PC-3 (cell line): ENCODE data around the gene CPEB3. TPM values are rescaled to one million over a fixed set of nuclear protein-coding genes. Genes with fewer than 3 reads are reported as not detected.

Experiments used
- ATAC-seq: fragments of 200-7000 bp; cut with Tn5 transposase; 2 replicates; pipeline ENCODE4 v1.9.1; 2020; ENCODE audit warnings: mild to moderate bottlenecking, moderate library complexity
- BruUV-seq: library from RNA; stranded (reverse); fragments of 400-500 nt; replicated peaks from 2 replicates; lab custom pipeline; 2021; lab: Mats Ljungman, UMichigan
- CTCF ChIA-PET: fragments of 300-600 bp; sonication (Branson Sonifier 250); formaldehyde crosslinking; loops from one replicate; lab custom pipeline; 2022; ENCODE audit warnings: antibody characterized with exemption; lab: Charles Lee
- POLR2A ChIA-PET: fragments of 300-600 bp; sonication (Branson Sonifier 250); formaldehyde crosslinking; loops from one replicate; lab custom pipeline; 2022; ENCODE audit warnings: antibody characterized with exemption; ENCODE audit not compliant: unreplicated experiment; lab: Charles Lee
- DNase-seq: peaks from one replicate; pipeline ENCODE4 v3.0.0-alpha.2; 2015
- H2AFZ ChIP-seq: fragments of 300-600 bp; sonication (generic); 2 replicates; pipeline ENCODE4 v1.6.0; 2016; ENCODE audit warnings: antibody characterized with exemption, low read length
- H3F3A ChIP-seq: fragments of 300-600 bp; sonication (generic); one replicate; pipeline ENCODE4 v1.6.0; 2017; ENCODE audit warnings: antibody characterized with exemption, low read length, control low read depth, mild to moderate bottlenecking; ENCODE audit not compliant: unreplicated experiment
- H3K27ac ChIP-seq: fragments of 300-600 bp; sonication (generic); 2 replicates; pipeline ENCODE4 v1.5.1; 2016; ENCODE audit warnings: mild to moderate bottlenecking, low read length
- H3K27me3 ChIP-seq: fragments of 300-600 bp; sonication (generic); 2 replicates; pipeline ENCODE4 v1.6.1; 2016; ENCODE audit warnings: low read length, mixed read lengths
- H3K36me3 ChIP-seq: fragments of 300-600 bp; sonication (generic); 2 replicates; pipeline ENCODE4 v1.6.1; 2016; ENCODE audit warnings: low read depth, mixed run types, low read length, mixed read lengths
- H3K4me1 ChIP-seq: fragments of 300-600 bp; sonication (generic); 2 replicates; pipeline ENCODE4 v1.5.1; 2016; ENCODE audit warnings: low read length; ENCODE audit not compliant: insufficient read depth
- H3K4me2 ChIP-seq: fragments of 300-600 bp; sonication (generic); 2 replicates; pipeline ENCODE4 v1.6.0; 2016; ENCODE audit warnings: low read length
- H3K4me3 ChIP-seq: fragments of 300-600 bp; sonication (generic); 2 replicates; pipeline ENCODE4 v1.5.1; 2016; ENCODE audit warnings: mild to moderate bottlenecking, low read length, mixed read lengths
- H3K79me2 ChIP-seq: fragments of 300-600 bp; sonication (generic); 2 replicates; pipeline ENCODE4 v1.6.1; 2017; ENCODE audit warnings: low read length, mixed read lengths
- H3K9ac ChIP-seq: fragments of 300-600 bp; sonication (generic); 2 replicates; pipeline ENCODE4 v1.6.0; 2016; ENCODE audit warnings: mild to moderate bottlenecking, low read length
- H3K9me2 ChIP-seq: fragments of 300-600 bp; sonication (generic); replicated peaks from 2 replicates; pipeline ENCODE4 v1.6.1; 2016; ENCODE audit warnings: mixed run types, low read length, mixed read lengths
- H3K9me3 ChIP-seq: fragments of 300-600 bp; sonication (generic); 2 replicates; pipeline ENCODE4 v1.6.1; 2016; ENCODE audit warnings: low read length, mixed read lengths
- H4K20me1 ChIP-seq: fragments of 300-600 bp; sonication (generic); 2 replicates; pipeline ENCODE4 v1.6.1; 2016; ENCODE audit warnings: low read length, mixed read lengths
- EZH2 ChIP-seq: fragments of 300-600 bp; sonication (generic); IDR thresholded peaks from one replicate; pipeline ENCODE4 v1.6.1; 2017; ENCODE audit warnings: antibody characterized with exemption, mild to moderate bottlenecking, low read length; ENCODE audit not compliant: unreplicated experiment
- EZH2phosphoT487 ChIP-seq: fragments of 300-600 bp; sonication (generic); IDR thresholded peaks from 2 replicates; pipeline ENCODE4 v1.6.1; 2018; ENCODE audit warnings: mild to moderate bottlenecking, antibody characterized with exemption, low read length, borderline replicate concordance
- intact Hi-C: fragments of 100-400 bp; cut with micrococcal nuclease; formaldehyde crosslinking; loops from 2 replicates; pipeline ENCODE4 v1.9.0; 2023
- total RNA-seq: library from RNA; depleted of rRNA; stranded (reverse); fragments of >200 nt; gene quantifications from 2 replicates; pipeline ENCODE4 v1.2.3, GENCODE V29; 2014
- TF ChIP-seq, protein P1 (sequence below): fragments of 300-600 bp; sonication (generic); conservative IDR thresholded peaks from 2 replicates; pipeline ENCODE4 v1.5.1; 2017; ENCODE audit warnings: antibody characterized with exemption, low read depth, mild to moderate bottlenecking, low read length

CPEB3 gene
- total RNA-seq, 1 experiment from 2014 or later: 0.80 TPM

DNA sequence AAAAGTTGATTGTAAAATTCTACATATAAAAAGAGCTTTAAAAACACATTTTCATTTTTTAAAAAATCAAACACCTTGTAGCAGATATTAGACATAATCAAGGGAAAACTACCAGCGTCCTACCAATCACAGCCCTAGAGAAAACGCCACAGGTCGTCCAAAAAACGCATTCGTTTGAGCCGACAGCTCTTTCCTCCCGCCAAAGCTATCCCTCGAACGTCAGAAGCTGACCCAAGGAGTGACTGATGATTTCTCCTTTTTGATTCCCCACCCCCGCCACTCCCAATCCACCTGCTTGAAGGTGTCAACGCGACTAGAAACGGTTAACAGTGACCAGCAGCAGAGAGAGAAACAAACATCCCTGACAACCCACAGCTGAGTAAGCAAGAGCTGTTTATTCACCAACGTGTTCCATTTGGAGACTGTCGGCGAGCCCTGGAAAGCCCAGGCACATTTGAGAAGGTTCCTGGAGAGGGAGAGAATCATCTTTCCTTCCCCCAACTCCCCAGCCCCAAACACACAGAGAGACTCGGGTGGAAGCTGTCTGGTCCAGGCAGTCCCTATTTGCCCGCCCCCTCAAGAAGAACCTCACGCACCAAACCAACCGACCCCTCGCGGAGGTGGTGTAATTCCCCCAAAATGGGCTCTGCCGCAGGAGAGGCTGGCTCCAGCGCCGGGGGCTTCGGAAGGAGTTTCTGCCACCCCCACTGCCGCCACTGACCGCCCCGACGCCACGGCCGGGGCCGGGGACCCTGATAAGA, 622 bp downstream of the CPEB3 start:
- DNase-seq (peak; percentile 44), ATAC-seq (peak; percentile 33)
- H3K36me3 ChIP-seq: peaks cover 8% of the 10 kb centered on the region; the same call in 1 of the 2 replicates
- H3K27ac ChIP-seq: peak overlapping the region; percentile 42
- peak overlapping the region; percentile 65 for H3K9ac ChIP-seq
- intact Hi-C loops: loop anchor here (1.0 to 5.0 kb wide), 6 partner anchors 47 to 302 kb away; partner anchors contain the start of gene KIF11
- H3K27me3 ChIP-seq: no peaks in the 10 kb centered on the region
- peaks cover 39% of the 10 kb centered on the region for H3K79me2 ChIP-seq
- H4K20me1 ChIP-seq: peaks cover 5% of the 10 kb centered on the region
- ChIA-PET CTCF (interaction anchor here (0.5 to 3.5 kb wide), 6 partner anchors 27 to 202 kb away, joined by 3 to 20 read pairs (median 6); no protein-coding TSS in a partner anchor), POLR2A (interaction anchor here (0.6 to 1.2 kb wide), 4 partner anchors 22 to 79 kb away, joined by 3 to 7 read pairs (median 4); no protein-coding TSS in a partner anchor)
- TF ChIP-seq, protein P1, sequence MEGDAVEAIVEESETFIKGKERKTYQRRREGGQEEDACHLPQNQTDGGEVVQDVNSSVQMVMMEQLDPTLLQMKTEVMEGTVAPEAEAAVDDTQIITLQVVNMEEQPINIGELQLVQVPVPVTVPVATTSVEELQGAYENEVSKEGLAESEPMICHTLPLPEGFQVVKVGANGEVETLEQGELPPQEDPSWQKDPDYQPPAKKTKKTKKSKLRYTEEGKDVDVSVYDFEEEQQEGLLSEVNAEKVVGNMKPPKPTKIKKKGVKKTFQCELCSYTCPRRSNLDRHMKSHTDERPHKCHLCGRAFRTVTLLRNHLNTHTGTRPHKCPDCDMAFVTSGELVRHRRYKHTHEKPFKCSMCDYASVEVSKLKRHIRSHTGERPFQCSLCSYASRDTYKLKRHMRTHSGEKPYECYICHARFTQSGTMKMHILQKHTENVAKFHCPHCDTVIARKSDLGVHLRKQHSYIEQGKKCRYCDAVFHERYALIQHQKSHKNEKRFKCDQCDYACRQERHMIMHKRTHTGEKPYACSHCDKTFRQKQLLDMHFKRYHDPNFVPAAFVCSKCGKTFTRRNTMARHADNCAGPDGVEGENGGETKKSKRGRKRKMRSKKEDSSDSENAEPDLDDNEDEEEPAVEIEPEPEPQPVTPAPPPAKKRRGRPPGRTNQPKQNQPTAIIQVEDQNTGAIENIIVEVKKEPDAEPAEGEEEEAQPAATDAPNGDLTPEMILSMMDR: no peak
- TF ChIP-seq EZH2 (no peak), EZH2phosphoT487 (no peak)
- no peaks in the 10 kb centered on the region for H3F3A ChIP-seq
- BruUV-seq: TSS peak; percentile 49
- H3K9me3 ChIP-seq: no peaks in the 10 kb centered on the region
- H3K4me1 ChIP-seq: 0 out of 2 replicates have a peak, but pooled peaks cover 6% of the 10 kb centered on the region
- peak overlapping the region; percentile 93 for H2AFZ ChIP-seq
- peak overlapping the region; percentile 85 for H3K4me2 ChIP-seq
- no peaks in the 10 kb centered on the region for H3K9me2 ChIP-seq
- peak overlapping the region; percentile 85 for H3K4me3 ChIP-seq

DNA sequence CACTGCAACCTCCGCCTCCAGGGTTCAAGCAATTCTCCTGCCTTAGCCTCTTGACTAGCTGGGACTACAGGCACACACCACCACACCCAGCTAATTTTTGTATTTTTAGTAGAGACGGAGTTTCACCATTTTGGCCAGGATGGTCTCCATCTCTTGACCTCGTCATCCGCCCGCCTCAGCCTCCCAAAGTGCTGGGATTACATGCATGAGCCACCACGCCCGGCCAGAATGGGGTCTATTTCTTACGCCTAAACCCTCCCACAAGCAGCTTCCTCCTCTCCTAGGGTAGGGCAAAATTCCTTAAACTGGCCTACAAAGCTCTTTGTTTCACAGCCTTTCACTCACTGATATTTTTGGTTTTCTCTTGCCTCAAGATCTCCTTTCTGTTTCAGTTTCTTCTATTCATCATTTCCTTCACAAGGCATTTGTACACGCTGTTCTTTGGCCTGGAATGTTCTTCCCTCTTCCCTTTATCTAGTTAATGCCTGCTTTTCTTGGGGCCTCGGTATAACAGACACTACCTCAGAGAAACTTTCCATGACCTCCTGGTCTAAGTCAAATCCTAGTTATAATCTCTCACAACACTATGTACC, 6.7 kb downstream of the CPEB3 start:
- Histone ChIP-seq H3K36me3 (no peaks in the 10 kb centered on the region), H3K27ac (no peak overlapping the region), H2AFZ (no peak overlapping the region), H4K20me1 (no peaks in the 10 kb centered on the region), H3K9ac (no peak overlapping the region), H3K4me2 (no peak overlapping the region), H3K4me1 (no peaks in the 10 kb centered on the region), H3K79me2 (no peaks in the 10 kb centered on the region), H3K27me3 (no peaks in the 10 kb centered on the region), H3K9me2 (no peaks in the 10 kb centered on the region), H3K4me3 (no peak overlapping the region), H3K9me3 (no peaks in the 10 kb centered on the region), H3F3A (no peaks in the 10 kb centered on the region)
- intact Hi-C loops: no loop called here
- DNase-seq (no peak), ATAC-seq (no peak)
- TF ChIP-seq EZH2 (no peak), EZH2phosphoT487 (no peak)
- TF ChIP-seq, protein P1: no peak
- BruUV-seq: no TSS peak
- ChIA-PET CTCF (no interaction called here), POLR2A (no interaction called here)
